NCI-H524 (cell line): ENCODE data around the gene SP5.
"Not testable (repeated sequence)": the region's sequence is repeated elsewhere in the genome, so short reads cannot be mapped to it uniquely, and the experiment has no call there.

Source experiments
- DNase-seq, 2 experiments: peaks; one replicate each; lab custom pipeline; 2025; lab: John Stamatoyannopoulos, UW

The SP5 gene

GRCh38 chr2:170711196-170711773, 3.9 kb upstream of the SP5 start:
- DNase-seq: peak; percentile 45 to 68

- DNase-seq: peak; percentile 37 to 60
Observed at GRCh38 chr2:170711774-170712652, 3.1 kb upstream of the SP5 start.

GRCh38 chr2:170712653-170713542, 2.2 kb upstream of the SP5 start:
- no peak for DNase-seq

GRCh38 chr2:170713543-170714380, 1.4 kb upstream of the SP5 start:
- no peak for DNase-seq

GRCh38 chr2:170714381-170715061, 616 bp upstream of the SP5 start:
- DNase-seq: peak in 1 of 2 experiments; percentile 42

GRCh38 chr2:170715932-170716777, 1.0 kb downstream of the SP5 start:
- no peak for DNase-seq

- DNase-seq: no peak
Observed at GRCh38 chr2:170716851-170717598, 1.9 kb downstream of the SP5 start.

GRCh38 chr2:170717599-170717963, 2.4 kb downstream of the SP5 start:
- DNase-seq: no peak

GRCh38 chr2:170717991-170718589, 3.0 kb downstream of the SP5 start:
- no peak for DNase-seq

GRCh38 chr2:170719810-170720209, 4.7 kb downstream of the SP5 start:
- DNase-seq: no peak

GRCh38 chr2:170721678-170722077, 6.5 kb downstream of the SP5 start:
- DNase-seq: no peak

- no peak for DNase-seq
Observed at GRCh38 chr2:170722301-170722700, 7.2 kb downstream of the SP5 start.

GRCh38 chr2:170723446-170723958, 8.4 kb downstream of the SP5 start:
- DNase-seq: no peak

- no peak for DNase-seq
Observed at GRCh38 chr2:170733798-170734600, 18.9 kb downstream of the SP5 start.

GRCh38 chr2:170734601-170735000, 19.5 kb downstream of the SP5 start:
- not testable (repeated sequence) for DNase-seq

- DNase-seq: no peak
Observed at GRCh38 chr2:170736628-170737027, 21.5 kb downstream of the SP5 start.

- DNase-seq: no peak
Observed at GRCh38 chr2:170737406-170737805, 22.3 kb downstream of the SP5 start.

GRCh38 chr2:170737821-170738220, 22.7 kb downstream of the SP5 start:
- DNase-seq: no peak
